ENCODE measurements around the gene KATNBL1. TPM values are rescaled to one million over a fixed set of nuclear protein-coding genes. Genes with fewer than 3 reads are reported as not detected.

The KATNBL1 gene
- total and polyA plus RNA-seq, 9 of the 15 experiments (the other 6 are each of a cell fraction or from before 2014, with no cell fraction given) = 6.6 to 46.0 (median 24.0) TPM

- peak; percentile 65 for TF ChIP-seq MGA (IDR thresholded peaks at IDR 0.05)
- TF ChIP-seq, protein P1, sequence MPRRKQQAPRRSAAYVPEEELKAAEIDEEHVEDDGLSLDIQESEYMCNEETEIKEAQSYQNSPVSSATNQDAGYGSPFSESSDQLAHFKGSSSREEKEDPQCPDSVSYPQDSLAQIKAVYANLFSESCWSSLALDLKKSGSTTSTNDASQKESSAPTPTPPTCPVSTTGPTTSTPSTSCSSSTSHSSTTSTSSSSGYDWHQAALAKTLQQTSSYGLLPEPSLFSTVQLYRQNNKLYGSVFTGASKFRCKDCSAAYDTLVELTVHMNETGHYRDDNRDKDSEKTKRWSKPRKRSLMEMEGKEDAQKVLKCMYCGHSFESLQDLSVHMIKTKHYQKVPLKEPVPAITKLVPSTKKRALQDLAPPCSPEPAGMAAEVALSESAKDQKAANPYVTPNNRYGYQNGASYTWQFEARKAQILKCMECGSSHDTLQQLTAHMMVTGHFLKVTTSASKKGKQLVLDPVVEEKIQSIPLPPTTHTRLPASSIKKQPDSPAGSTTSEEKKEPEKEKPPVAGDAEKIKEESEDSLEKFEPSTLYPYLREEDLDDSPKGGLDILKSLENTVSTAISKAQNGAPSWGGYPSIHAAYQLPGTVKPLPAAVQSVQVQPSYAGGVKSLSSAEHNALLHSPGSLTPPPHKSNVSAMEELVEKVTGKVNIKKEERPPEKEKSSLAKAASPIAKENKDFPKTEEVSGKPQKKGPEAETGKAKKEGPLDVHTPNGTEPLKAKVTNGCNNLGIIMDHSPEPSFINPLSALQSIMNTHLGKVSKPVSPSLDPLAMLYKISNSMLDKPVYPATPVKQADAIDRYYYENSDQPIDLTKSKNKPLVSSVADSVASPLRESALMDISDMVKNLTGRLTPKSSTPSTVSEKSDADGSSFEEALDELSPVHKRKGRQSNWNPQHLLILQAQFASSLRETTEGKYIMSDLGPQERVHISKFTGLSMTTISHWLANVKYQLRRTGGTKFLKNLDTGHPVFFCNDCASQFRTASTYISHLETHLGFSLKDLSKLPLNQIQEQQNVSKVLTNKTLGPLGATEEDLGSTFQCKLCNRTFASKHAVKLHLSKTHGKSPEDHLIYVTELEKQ (CRISPR knock-in tag; IDR thresholded peaks at IDR 0.05) = no peak
- no peak for TF ChIP-seq HES1 (IDR thresholded peaks at IDR 0.05; ENCODE audit: low read depth)
- no peak for TF ChIP-seq ZNF551 (CRISPR knock-in tag; IDR thresholded peaks at IDR 0.05)
- TF ChIP-seq ZNF592 (IDR thresholded peaks at IDR 0.05) = peak; percentile 94
Measured at GRCh38 chr15:34248190-34248589, 38.3 kb upstream of the KATNBL1 start (continued).

All from K562 (cell line).